Vagina (tissue), 2 donors: ENCODE results near the gene RAB28. TPM values are rescaled to one million over a fixed set of nuclear protein-coding genes. Genes with fewer than 3 reads are reported as not detected.
A peak's percentile ranks its signal among the peaks of the same experiment; 100 is the strongest.

ENCODE experiments used
- DNase-seq, 2 donors: peaks; one replicate each; pipeline ENCODE4 v3.0.0-alpha.2; 2017; ENCODE audit errors: extremely low spot score in 2 of 2
- H3K27ac ChIP-seq: fragments of 200-600 bp; sonication (generic); one replicate; pipeline ENCODE4 v1.5.1; 2019
- H3K27me3 ChIP-seq: fragments of 200-600 bp; sonication (generic); one replicate; pipeline ENCODE4 v1.5.1; 2019
- H3K36me3 ChIP-seq, 2 donors: fragments of 200-600 bp; sonication (generic); one replicate each; pipeline ENCODE4 v1.5.1; 2017 to 2019
- H3K4me1 ChIP-seq: fragments of 200-600 bp; sonication (generic); one replicate; pipeline ENCODE4 v1.5.1; 2019
- H3K4me3 ChIP-seq, 2 donors: fragments of 200-600 bp; sonication (generic); 1 replicate in 1 of 2; 2 replicates in 1 of 2; pipeline ENCODE4 v1.5.1; 2016 to 2019
- H3K9me3 ChIP-seq: fragments of 200-600 bp; sonication (generic); one replicate; pipeline ENCODE4 v1.5.1; 2019
- CTCF ChIP-seq, 3 experiments: fragments of 450-650 bp in 2 of 3; fragments of 200-600 bp in 1 of 3; sonication (generic) in 1 of 3; IDR thresholded peaks; one replicate each; pipeline ENCODE4 v1.5.1; 2017 to 2019; ENCODE audit warnings: antibody characterized with exemption in 3 of 3, mild to moderate bottlenecking in 2 of 3, moderate library complexity in 2 of 3
- POLR2A ChIP-seq, 2 donors: fragments of 450-650 bp; IDR thresholded peaks; one replicate each; pipeline ENCODE4 v1.6.1; 2017; ENCODE audit warnings: antibody characterized with exemption in 2 of 2, mild to moderate bottlenecking in 2 of 2, moderate library complexity in 2 of 2
- POLR2AphosphoS5 ChIP-seq, 2 donors: sonication (generic); formaldehyde crosslinking; IDR thresholded peaks; one replicate each; pipeline ENCODE4 v1.9.0; 2017; ENCODE audit warnings: antibody characterized with exemption in 2 of 2, mild to moderate bottlenecking in 2 of 2, low read depth in 1 of 2; ENCODE audit not compliant: insufficient read depth in 1 of 2
- intact Hi-C: fragments of 100-400 bp; cut with DNase I; formaldehyde crosslinking; loops from one replicate; pipeline ENCODE4 v1.15.1; 2023
- total RNA-seq: library from RNA; depleted of rRNA; stranded (reverse); fragments of >200 nt; gene quantifications from one replicate; pipeline ENCODE4 v1.2.3, GENCODE V29; 2016

Gene RAB28
- total RNA-seq, 1 donor from 2014 or later, result 182 TPM

- Histone ChIP-seq H3K27me3 (peaks cover 24% of the 10 kb centered on the region), H3K4me3 (no peak overlapping the region), H3K4me1 (peaks cover 21% of the 10 kb centered on the region), H3K27ac (no peak overlapping the region), H3K9me3 (peaks cover 7% of the 10 kb centered on the region), H3K36me3 (no peaks in the 10 kb centered on the region)
- peak in 1 of 2 donors; percentile 47 for DNase-seq
- TF ChIP-seq CTCF (IDR thresholded peaks at IDR 0.05) (no peak), POLR2A (IDR thresholded peaks at IDR 0.05) (no peak), POLR2AphosphoS5 (IDR thresholded peaks at IDR 0.05; ENCODE audit: insufficient read depth in 1 of 2, low read depth in 1 of 2) (no peak)
- intact Hi-C loops, result no loop called here
Observed at GRCh38 chr4:13528821-13529127, 44.6 kb upstream of the RAB28 start.

- Histone ChIP-seq H3K27me3 (peaks cover 26% of the 10 kb centered on the region), H3K36me3 (no peaks in the 10 kb centered on the region), H3K9me3 (peaks cover 7% of the 10 kb centered on the region), H3K4me1 (peaks cover 22% of the 10 kb centered on the region), H3K27ac (no peak overlapping the region), H3K4me3 (no peak overlapping the region)
- peak in 1 of 2 donors; percentile 70 for DNase-seq
- intact Hi-C loops, result no loop called here
- TF ChIP-seq CTCF (IDR thresholded peaks at IDR 0.05), result no peak
- TF ChIP-seq POLR2AphosphoS5 (IDR thresholded peaks at IDR 0.05; ENCODE audit: insufficient read depth in 1 of 2, low read depth in 1 of 2), result no peak
- TF ChIP-seq POLR2A (IDR thresholded peaks at IDR 0.05), result no peak
Observed at GRCh38 chr4:13527981-13528820, 44.1 kb upstream of the RAB28 start.

GRCh38 chr4:13527192-13527980 is 43.2 kb upstream of the RAB28 start:
- H3K4me3 ChIP-seq, result no peak overlapping the region
- intact Hi-C loops, result no loop called here
- no peak overlapping the region for H3K27ac ChIP-seq
- H3K36me3 ChIP-seq, result no peaks in the 10 kb centered on the region
- peaks cover 30% of the 10 kb centered on the region for H3K4me1 ChIP-seq
- peaks cover 26% of the 10 kb centered on the region for H3K27me3 ChIP-seq
- peak in 1 of 2 donors; percentile 47 for DNase-seq
- TF ChIP-seq POLR2AphosphoS5 (IDR thresholded peaks at IDR 0.05; ENCODE audit: insufficient read depth in 1 of 2, low read depth in 1 of 2) (no peak), CTCF (IDR thresholded peaks at IDR 0.05) (no peak), POLR2A (IDR thresholded peaks at IDR 0.05) (no peak)
- peaks cover 7% of the 10 kb centered on the region for H3K9me3 ChIP-seq

GRCh38 chr4:13526658-13527057 is 42.5 kb upstream of the RAB28 start:
- TF ChIP-seq POLR2AphosphoS5 (IDR thresholded peaks at IDR 0.05; ENCODE audit: insufficient read depth in 1 of 2, low read depth in 1 of 2) (no peak), POLR2A (IDR thresholded peaks at IDR 0.05) (no peak), CTCF (IDR thresholded peaks at IDR 0.05) (no peak)
- Histone ChIP-seq H3K4me1 (peaks cover 31% of the 10 kb centered on the region), H3K4me3 (no peak overlapping the region), H3K27ac (no peak overlapping the region), H3K9me3 (peaks cover 7% of the 10 kb centered on the region), H3K27me3 (peaks cover 24% of the 10 kb centered on the region), H3K36me3 (no peaks in the 10 kb centered on the region)
- DNase-seq, result no peak
- intact Hi-C loops, result no loop called here
